Transverse colon (tissue), 3 donors: ENCODE measurements around the gene NAA25.

Experiments
- POLR2A ChIP-seq: fragments of 450-650 bp; IDR thresholded peaks from one replicate; pipeline ENCODE4 v1.6.1; 2016; ENCODE audit warnings: antibody characterized with exemption, mild to moderate bottlenecking, moderate library complexity
- TF ChIP-seq, protein P1 (sequence below), 5 experiments: fragments of 200-600 bp in 3 of 5; fragments of 450-650 bp in 2 of 5; sonication (generic) in 3 of 5; IDR thresholded peaks; 1 replicate in 2 of 5; 2 replicates in 3 of 5; pipeline ENCODE4 v1.5.1; 2016 to 2017; ENCODE audit warnings: antibody characterized with exemption in 5 of 5, inconsistent platforms in 3 of 5, mild to moderate bottlenecking in 2 of 5, moderate library complexity in 1 of 5

GRCh38 chr12:112097641-112098040 lies 10.9 kb downstream of the NAA25 start:
- TF ChIP-seq POLR2A = no peak
- TF ChIP-seq, protein P1, sequence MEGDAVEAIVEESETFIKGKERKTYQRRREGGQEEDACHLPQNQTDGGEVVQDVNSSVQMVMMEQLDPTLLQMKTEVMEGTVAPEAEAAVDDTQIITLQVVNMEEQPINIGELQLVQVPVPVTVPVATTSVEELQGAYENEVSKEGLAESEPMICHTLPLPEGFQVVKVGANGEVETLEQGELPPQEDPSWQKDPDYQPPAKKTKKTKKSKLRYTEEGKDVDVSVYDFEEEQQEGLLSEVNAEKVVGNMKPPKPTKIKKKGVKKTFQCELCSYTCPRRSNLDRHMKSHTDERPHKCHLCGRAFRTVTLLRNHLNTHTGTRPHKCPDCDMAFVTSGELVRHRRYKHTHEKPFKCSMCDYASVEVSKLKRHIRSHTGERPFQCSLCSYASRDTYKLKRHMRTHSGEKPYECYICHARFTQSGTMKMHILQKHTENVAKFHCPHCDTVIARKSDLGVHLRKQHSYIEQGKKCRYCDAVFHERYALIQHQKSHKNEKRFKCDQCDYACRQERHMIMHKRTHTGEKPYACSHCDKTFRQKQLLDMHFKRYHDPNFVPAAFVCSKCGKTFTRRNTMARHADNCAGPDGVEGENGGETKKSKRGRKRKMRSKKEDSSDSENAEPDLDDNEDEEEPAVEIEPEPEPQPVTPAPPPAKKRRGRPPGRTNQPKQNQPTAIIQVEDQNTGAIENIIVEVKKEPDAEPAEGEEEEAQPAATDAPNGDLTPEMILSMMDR (IDR thresholded peaks at IDR 0.05) = no peak
